Fibroblast of lung (primary cell): ENCODE measurements around the gene PDE1A. TPM values are rescaled to one million over a fixed set of nuclear protein-coding genes. Genes with fewer than 3 reads are reported as not detected.

Source experiments
- DNase-seq, 2 donors: peaks; one replicate each; pipeline versions ENCODE4 v3.0.0 to v3.0.0-alpha.2; 2010; ENCODE audit warnings: low read depth in 2 of 2
- H2AFZ ChIP-seq: 2 replicates; pipeline ENCODE4 v1.5.1; 2012; ENCODE audit warnings: low read length, control low read depth, inconsistent platforms
- H3K27ac ChIP-seq: 2 replicates; pipeline ENCODE4 v1.5.1; 2011; ENCODE audit warnings: low read length, control low read depth; ENCODE audit not compliant: insufficient read depth
- H3K27me3 ChIP-seq: 2 replicates; pipeline ENCODE4 v1.5.1; 2011; ENCODE audit warnings: mild to moderate bottlenecking, low read length; ENCODE audit not compliant: control insufficient read depth, insufficient read depth
- H3K36me3 ChIP-seq: 2 replicates; pipeline ENCODE4 v1.5.1; 2011; ENCODE audit warnings: low read length; ENCODE audit not compliant: control insufficient read depth, insufficient read depth
- H3K4me1 ChIP-seq: 2 replicates; pipeline ENCODE4 v1.5.1; 2011; ENCODE audit warnings: low read length; ENCODE audit not compliant: control insufficient read depth, insufficient read depth; ENCODE audit errors: extremely low read depth
- H3K4me2 ChIP-seq: 2 replicates; pipeline ENCODE4 v1.5.1; 2011; ENCODE audit warnings: low read length, control low read depth; ENCODE audit not compliant: insufficient read depth; ENCODE audit errors: extremely low read depth
- H3K4me3 ChIP-seq, 4 experiments: fragments of 200-600 bp in 1 of 4; sonication (generic) in 1 of 4; replicated peaks in 1 of 4; 2 replicates each; pipeline ENCODE4 v1.5.1; 2011 to 2016; ENCODE audit warnings: low read length in 4 of 4, low read depth in 3 of 4, mild to moderate bottlenecking in 3 of 4, control low read depth in 2 of 4, inconsistent platforms in 1 of 4, mixed read lengths in 1 of 4; ENCODE audit not compliant: insufficient read depth in 1 of 4; ENCODE audit errors: control extremely low read depth in 1 of 4
- H3K79me2 ChIP-seq: 2 replicates; pipeline ENCODE4 v1.5.1; 2012; ENCODE audit warnings: mild to moderate bottlenecking, low read length, inconsistent platforms; ENCODE audit not compliant: control insufficient read depth, insufficient read depth
- H3K9ac ChIP-seq: 2 replicates; pipeline ENCODE4 v1.5.1; 2011; ENCODE audit warnings: mild to moderate bottlenecking, low read length, control low read depth; ENCODE audit not compliant: insufficient read depth
- H3K9me3 ChIP-seq: 2 replicates; pipeline ENCODE4 v1.5.1; 2012; ENCODE audit warnings: low read depth, low read length; ENCODE audit not compliant: control insufficient read depth, insufficient read depth
- H4K20me1 ChIP-seq: 2 replicates; pipeline ENCODE4 v1.5.1; 2011; ENCODE audit warnings: low read length; ENCODE audit not compliant: control insufficient read depth, insufficient read depth; ENCODE audit errors: extremely low read depth
- EZH2 ChIP-seq: IDR thresholded peaks from 2 replicates; pipeline ENCODE4 v1.5.1; 2012; ENCODE audit warnings: low read length, control low read depth, mild to moderate bottlenecking; ENCODE audit errors: missing control alignments
- polyA plus RNA-seq, 2 donors: library from polyadenylated mRNA; depleted of rRNA in 1 of 2; stranded (reverse) in 1 of 2; unstranded in 1 of 2; fragments of >200 nt; gene quantifications; 2 replicates each; pipeline ENCODE4 v1.2.1, GENCODE V29; 2011 to 2012; ENCODE audit warnings: missing spikeins in 1 of 2
- total RNA-seq: library from RNA; depleted of rRNA; stranded (reverse); fragments of >200 nt; gene quantifications from 2 replicates; pipeline ENCODE4 v1.2.1, GENCODE V29; 2014
- TF ChIP-seq, protein P1 (sequence below), 2 donors: IDR thresholded peaks in 1 of 2; conservative IDR thresholded peaks in 1 of 2; 1 replicate in 1 of 2; 2 replicates in 1 of 2; pipeline ENCODE4 v1.5.1; 2011 to 2012; ENCODE audit warnings: low read length in 2 of 2, control low read depth in 1 of 2, inconsistent platforms in 1 of 2, low read depth in 1 of 2, mild to moderate bottlenecking in 1 of 2

Gene PDE1A
- total and polyA plus RNA-seq, 2 donors (not counting 1 experiment from before 2014, with no cell fraction given): 4.0 to 7.1 TPM

GRCh38 chr2:182113334-182113733 lies 313.5 kb downstream of the PDE1A start:
- Histone ChIP-seq H3K9me3 (no peaks in the 10 kb centered on the region), H3K4me2 (no peak overlapping the region), H4K20me1 (no peaks in the 10 kb centered on the region), H3K79me2 (no peaks in the 10 kb centered on the region), H3K27me3 (no peaks in the 10 kb centered on the region), H2AFZ (no peak overlapping the region), H3K4me1 (no peaks in the 10 kb centered on the region), H3K36me3 (no peaks in the 10 kb centered on the region), H3K27ac (no peak overlapping the region), H3K9ac (no peak overlapping the region), H3K4me3 (no peak overlapping the region)
- no peak for TF ChIP-seq EZH2
- TF ChIP-seq, protein P1, sequence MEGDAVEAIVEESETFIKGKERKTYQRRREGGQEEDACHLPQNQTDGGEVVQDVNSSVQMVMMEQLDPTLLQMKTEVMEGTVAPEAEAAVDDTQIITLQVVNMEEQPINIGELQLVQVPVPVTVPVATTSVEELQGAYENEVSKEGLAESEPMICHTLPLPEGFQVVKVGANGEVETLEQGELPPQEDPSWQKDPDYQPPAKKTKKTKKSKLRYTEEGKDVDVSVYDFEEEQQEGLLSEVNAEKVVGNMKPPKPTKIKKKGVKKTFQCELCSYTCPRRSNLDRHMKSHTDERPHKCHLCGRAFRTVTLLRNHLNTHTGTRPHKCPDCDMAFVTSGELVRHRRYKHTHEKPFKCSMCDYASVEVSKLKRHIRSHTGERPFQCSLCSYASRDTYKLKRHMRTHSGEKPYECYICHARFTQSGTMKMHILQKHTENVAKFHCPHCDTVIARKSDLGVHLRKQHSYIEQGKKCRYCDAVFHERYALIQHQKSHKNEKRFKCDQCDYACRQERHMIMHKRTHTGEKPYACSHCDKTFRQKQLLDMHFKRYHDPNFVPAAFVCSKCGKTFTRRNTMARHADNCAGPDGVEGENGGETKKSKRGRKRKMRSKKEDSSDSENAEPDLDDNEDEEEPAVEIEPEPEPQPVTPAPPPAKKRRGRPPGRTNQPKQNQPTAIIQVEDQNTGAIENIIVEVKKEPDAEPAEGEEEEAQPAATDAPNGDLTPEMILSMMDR (conservative IDR thresholded peaks at IDR 0.05 in 1 of 2, IDR thresholded peaks at IDR 0.05 in 1 of 2; ENCODE audit: low read depth in 1 of 2, low read length in 2 of 2): no peak
- DNase-seq: no peak

DNA sequence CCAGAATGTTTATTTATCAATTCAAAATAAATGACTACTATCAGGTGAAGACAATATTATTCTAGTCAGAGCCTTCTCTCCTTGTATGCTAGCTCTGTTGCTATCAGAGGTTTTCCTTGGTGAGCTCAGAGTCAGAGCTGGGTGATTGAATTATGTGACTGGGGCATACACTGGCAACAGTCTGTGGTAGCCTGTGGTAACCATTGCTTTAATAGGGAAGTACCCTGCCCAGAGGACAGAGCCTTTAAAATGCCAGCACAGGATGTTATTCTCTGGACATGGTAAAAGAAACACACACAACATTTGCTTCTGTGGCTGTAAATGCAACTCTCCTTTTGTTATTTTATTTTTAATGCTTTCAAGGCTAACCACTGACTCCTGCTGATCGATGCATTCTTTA lies 316.5 kb downstream of the PDE1A start:
- Histone ChIP-seq H3K9ac (no peak overlapping the region), H3K4me3 (no peak overlapping the region), H3K4me2 (no peak overlapping the region), H3K9me3 (no peaks in the 10 kb centered on the region), H4K20me1 (no peaks in the 10 kb centered on the region), H3K79me2 (no peaks in the 10 kb centered on the region), H3K27ac (no peak overlapping the region), H3K4me1 (no peaks in the 10 kb centered on the region), H3K27me3 (no peaks in the 10 kb centered on the region), H3K36me3 (no peaks in the 10 kb centered on the region), H2AFZ (no peak overlapping the region)
- no peak for DNase-seq
- no peak for TF ChIP-seq EZH2
- TF ChIP-seq, protein P1 (conservative IDR thresholded peaks at IDR 0.05 in 1 of 2, IDR thresholded peaks at IDR 0.05 in 1 of 2; ENCODE audit: low read depth in 1 of 2, low read length in 2 of 2): no peak

GRCh38 chr2:182103526-182103925 lies 323.3 kb downstream of the PDE1A start:
- no peaks in the 10 kb centered on the region for H3K9me3 ChIP-seq
- no peak overlapping the region for H3K4me3 ChIP-seq
- TF ChIP-seq, protein P1 (conservative IDR thresholded peaks at IDR 0.05 in 1 of 2, IDR thresholded peaks at IDR 0.05 in 1 of 2; ENCODE audit: low read depth in 1 of 2, low read length in 2 of 2): no peak
- no peak for TF ChIP-seq EZH2
- H3K27me3 ChIP-seq: no peaks in the 10 kb centered on the region
- no peak overlapping the region for H3K27ac ChIP-seq
- H4K20me1 ChIP-seq: no peaks in the 10 kb centered on the region
- no peak overlapping the region for H3K9ac ChIP-seq
- no peaks in the 10 kb centered on the region for H3K79me2 ChIP-seq
- H3K4me2 ChIP-seq: no peak overlapping the region
- H2AFZ ChIP-seq: no peak overlapping the region
- no peaks in the 10 kb centered on the region for H3K36me3 ChIP-seq
- DNase-seq: peak in 1 of 2 donors; percentile 4
- no peaks in the 10 kb centered on the region for H3K4me1 ChIP-seq
